Measurements from ENCODE around the gene CD300LF. TPM values are rescaled to one million over a fixed set of nuclear protein-coding genes. Genes with fewer than 3 reads are reported as not detected.

CD300LF gene
- polyA plus RNA-seq, 4 donors = 1.6 to 5.7 (median 2.4) TPM

DNA sequence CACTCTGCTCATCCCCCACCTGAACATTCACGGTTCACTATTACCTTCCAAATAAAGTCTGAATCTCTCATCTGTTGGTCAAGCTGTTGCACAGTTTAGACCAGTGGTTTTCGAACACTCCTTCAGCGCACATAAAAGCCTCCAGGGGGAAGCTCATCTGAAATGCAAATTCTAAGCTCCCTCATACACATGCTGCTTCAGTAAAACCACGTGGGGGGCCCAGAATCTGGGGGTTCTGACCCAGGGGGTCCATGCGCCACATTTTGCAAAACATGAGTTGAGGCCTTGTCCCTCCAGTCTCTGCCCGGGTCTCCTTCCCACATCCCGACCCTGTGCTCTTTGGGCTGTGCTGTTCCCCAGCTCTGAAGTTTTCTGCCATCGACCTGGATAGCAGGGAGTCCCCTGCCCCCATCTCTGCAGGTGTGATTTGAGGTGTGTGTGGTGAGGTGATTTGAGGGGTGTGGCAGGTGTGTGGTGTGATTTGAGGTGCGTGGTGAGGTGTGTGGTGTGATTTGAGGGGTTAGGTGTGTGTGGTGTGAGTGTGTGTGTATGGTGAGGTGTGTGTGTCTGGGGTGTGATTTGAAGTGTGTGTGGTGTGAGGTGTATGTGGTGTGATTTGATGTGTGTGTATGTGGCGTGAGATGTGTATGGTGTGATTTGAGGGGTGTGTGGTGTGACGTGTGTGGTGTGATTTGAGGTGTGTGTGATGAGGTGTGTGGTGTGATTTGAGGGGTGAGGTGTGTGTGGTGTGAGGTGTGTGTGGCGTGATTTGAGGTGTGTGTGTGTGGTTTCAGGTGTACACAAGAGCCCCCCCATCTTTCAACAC, 19.5 kb upstream of the CD300LF start:
- WGBS, 3 donors = 67 to 78% (median 70%) methylated on average over 12 of the region's 12 CpGs
- no peak overlapping the region for H3K4me3 ChIP-seq (ENCODE audit: low read depth in 1 of 3, low read length in 3 of 3)
- FAIRE-seq (no peak), DNase-seq (no peak)
- H3K27ac ChIP-seq (ENCODE audit: low read depth in 1 of 3, low read length in 2 of 3) = no peak overlapping the region
- no peaks in the 10 kb centered on the region for H3K36me3 ChIP-seq (ENCODE audit: control insufficient read depth in 3 of 3, insufficient read depth in 2 of 3, low read depth in 1 of 3, low read length in 3 of 3)
- no peaks in the 10 kb centered on the region for H3K9me3 ChIP-seq (ENCODE audit: control insufficient read depth in 2 of 2, insufficient read depth in 1 of 2, low read depth in 1 of 2, low read length in 1 of 2)
- peaks cover 0 to 7% (median 4%) of the 10 kb centered on the region in 3 donors for H3K4me1 ChIP-seq (ENCODE audit: control insufficient read depth in 3 of 3, insufficient read depth in 2 of 3, low read depth in 1 of 3, low read length in 2 of 3)
- H3K27me3 ChIP-seq (ENCODE audit: control insufficient read depth in 3 of 3, insufficient read depth in 3 of 3, low read length in 3 of 3) = peaks cover 0 to 5% (median 0%) of the 10 kb centered on the region in 3 donors

DNA sequence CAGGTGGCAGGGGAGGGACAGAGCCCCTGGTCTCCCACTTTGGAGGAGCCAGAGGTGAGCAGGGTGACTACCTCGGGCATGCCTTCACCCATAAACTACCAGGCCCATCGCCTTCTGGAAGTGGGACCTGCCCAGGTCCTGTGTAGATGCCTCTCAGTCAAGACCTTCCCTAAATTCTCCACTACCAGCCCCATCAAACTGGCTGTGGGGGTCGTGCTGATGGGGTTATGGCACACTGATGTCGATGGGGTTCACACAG, 18.6 kb upstream of the CD300LF start:
- no peak overlapping the region for H3K4me3 ChIP-seq (ENCODE audit: low read depth in 1 of 3, low read length in 3 of 3)
- H3K27ac ChIP-seq (ENCODE audit: low read depth in 1 of 3, low read length in 2 of 3) = no peak overlapping the region
- H3K27me3 ChIP-seq (ENCODE audit: control insufficient read depth in 3 of 3, insufficient read depth in 3 of 3, low read length in 3 of 3) = peaks cover 0 to 2% (median 0%) of the 10 kb centered on the region in 3 donors
- FAIRE-seq (no peak), DNase-seq (no peak)
- no peaks in the 10 kb centered on the region for H3K9me3 ChIP-seq (ENCODE audit: control insufficient read depth in 2 of 2, insufficient read depth in 1 of 2, low read depth in 1 of 2, low read length in 1 of 2)
- H3K4me1 ChIP-seq (ENCODE audit: control insufficient read depth in 3 of 3, insufficient read depth in 2 of 3, low read depth in 1 of 3, low read length in 2 of 3) = peaks cover 0 to 3% (median 2%) of the 10 kb centered on the region in 3 donors
- WGBS, 3 donors = 59 to 81% (median 60%) methylated on average over 4 of the region's 4 CpGs
- H3K36me3 ChIP-seq (ENCODE audit: control insufficient read depth in 3 of 3, insufficient read depth in 2 of 3, low read depth in 1 of 3, low read length in 3 of 3) = no peaks in the 10 kb centered on the region

DNA sequence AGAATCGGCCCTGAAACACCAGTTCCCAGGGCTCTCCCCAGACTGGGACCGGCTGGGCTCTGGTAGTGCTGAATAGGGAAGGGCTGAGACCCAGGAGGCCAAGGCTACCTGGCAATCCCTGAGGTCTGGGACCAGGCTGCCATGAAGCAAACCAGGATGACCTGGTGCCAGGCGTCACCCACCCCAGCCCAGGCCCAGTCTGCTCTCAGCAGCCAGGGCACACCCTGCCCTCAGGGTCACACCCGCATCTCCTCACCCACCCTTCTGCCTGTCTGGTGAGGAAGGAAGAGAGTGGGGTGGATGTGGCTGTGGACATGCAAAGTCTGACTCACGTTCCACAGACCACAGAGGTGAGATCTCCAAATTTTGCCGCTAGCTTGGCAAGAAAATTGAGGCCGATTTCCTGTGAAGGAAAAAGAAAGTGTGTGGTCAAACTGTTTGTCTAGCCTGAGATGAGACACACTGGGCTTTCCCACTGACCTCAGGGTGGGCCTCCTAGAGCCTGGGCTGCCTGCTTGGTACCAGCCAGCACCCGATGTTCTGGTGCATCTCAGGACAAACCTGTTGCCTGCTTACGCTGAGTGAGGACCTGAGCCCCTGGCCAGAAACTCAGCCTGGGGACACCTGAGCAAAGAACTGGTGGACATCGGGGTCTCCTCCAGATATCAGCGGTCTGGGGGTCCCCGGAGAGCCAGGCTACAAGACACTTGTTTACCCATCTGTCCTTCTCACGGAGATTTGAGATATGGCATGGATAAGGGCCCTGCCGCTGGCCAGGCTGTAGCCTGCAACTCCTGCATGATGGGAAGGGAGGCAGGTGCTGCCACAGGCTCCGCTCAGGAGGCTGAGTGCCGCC, 18.0 kb upstream of the CD300LF start:
- H3K4me1 ChIP-seq (ENCODE audit: control insufficient read depth in 3 of 3, insufficient read depth in 2 of 3, low read depth in 1 of 3, low read length in 2 of 3) = no peaks in the 10 kb centered on the region
- 60 to 74% (median 64%) methylated on average over 16 of the region's 16 CpGs for WGBS, 3 donors
- DNase-seq (no peak), FAIRE-seq (no peak)
- H3K27ac ChIP-seq (ENCODE audit: low read depth in 1 of 3, low read length in 2 of 3) = no peak overlapping the region
- no peaks in the 10 kb centered on the region for H3K9me3 ChIP-seq (ENCODE audit: control insufficient read depth in 2 of 2, insufficient read depth in 1 of 2, low read depth in 1 of 2, low read length in 1 of 2)
- no peaks in the 10 kb centered on the region for H3K27me3 ChIP-seq (ENCODE audit: control insufficient read depth in 3 of 3, insufficient read depth in 3 of 3, low read length in 3 of 3)
- H3K4me3 ChIP-seq (ENCODE audit: low read depth in 1 of 3, low read length in 3 of 3) = no peak overlapping the region
- H3K36me3 ChIP-seq (ENCODE audit: control insufficient read depth in 3 of 3, insufficient read depth in 2 of 3, low read depth in 1 of 3, low read length in 3 of 3) = no peaks in the 10 kb centered on the region

DNA sequence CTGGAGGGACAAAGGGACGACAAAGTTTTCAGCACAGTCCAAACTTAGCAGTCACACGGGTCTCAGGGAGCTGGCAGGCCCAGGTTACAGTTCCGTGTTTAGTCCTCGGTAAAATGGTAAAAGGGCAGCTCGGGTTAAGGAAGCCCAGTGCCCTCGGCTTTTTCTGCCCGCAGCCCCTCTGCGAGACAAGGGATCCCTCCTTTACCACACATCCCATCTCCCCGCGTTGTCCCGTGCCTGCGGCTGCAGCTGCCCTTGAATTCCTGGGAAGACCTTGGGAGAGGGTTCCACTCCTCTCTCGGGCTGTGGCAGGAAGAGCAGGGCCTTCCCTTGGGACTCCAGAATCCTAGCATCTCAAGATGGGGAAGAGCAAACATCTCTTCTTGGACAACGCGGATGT, 17.1 kb upstream of the CD300LF start:
- DNase-seq = no peak
- Histone ChIP-seq H3K27ac (ENCODE audit: low read depth in 1 of 3, low read length in 2 of 3) (no peak overlapping the region), H3K27me3 (ENCODE audit: control insufficient read depth in 3 of 3, insufficient read depth in 3 of 3, low read length in 3 of 3) (no peaks in the 10 kb centered on the region), H3K4me3 (ENCODE audit: low read depth in 1 of 3, low read length in 3 of 3) (no peak overlapping the region), H3K9me3 (ENCODE audit: control insufficient read depth in 2 of 2, insufficient read depth in 1 of 2, low read depth in 1 of 2, low read length in 1 of 2) (no peaks in the 10 kb centered on the region), H3K36me3 (ENCODE audit: control insufficient read depth in 3 of 3, insufficient read depth in 2 of 3, low read depth in 1 of 3, low read length in 3 of 3) (no peaks in the 10 kb centered on the region), H3K4me1 (ENCODE audit: control insufficient read depth in 3 of 3, insufficient read depth in 2 of 3, low read depth in 1 of 3, low read length in 2 of 3) (no peaks in the 10 kb centered on the region)
- FAIRE-seq = no peak
- WGBS, 3 donors = 88 to 92% (median 91%) methylated on average over 15 of the region's 15 CpGs

DNA sequence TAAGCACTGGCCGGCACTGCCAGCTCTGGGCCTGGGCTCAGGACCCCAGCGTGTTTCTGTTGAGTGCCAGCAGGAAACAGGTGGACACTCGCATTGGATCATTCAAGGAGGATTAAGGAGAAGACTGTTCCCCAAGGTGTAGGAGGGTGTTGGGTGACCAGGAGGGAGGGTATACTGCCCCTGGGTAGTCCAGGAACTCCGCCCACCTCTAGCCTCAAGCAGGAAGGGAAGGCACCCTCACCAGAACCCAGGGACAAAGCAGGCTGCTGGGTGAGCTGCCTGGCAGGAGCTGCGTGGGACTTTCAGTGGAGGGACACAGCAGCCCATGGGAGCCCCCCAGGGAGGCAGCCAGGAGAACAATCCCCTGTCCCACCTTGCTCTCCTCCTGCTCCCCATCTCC, 16.6 kb upstream of the CD300LF start:
- H3K9me3 ChIP-seq (ENCODE audit: control insufficient read depth in 2 of 2, insufficient read depth in 1 of 2, low read depth in 1 of 2, low read length in 1 of 2) = no peaks in the 10 kb centered on the region
- no peaks in the 10 kb centered on the region for H3K27me3 ChIP-seq (ENCODE audit: control insufficient read depth in 3 of 3, insufficient read depth in 3 of 3, low read length in 3 of 3)
- 84 to 96% (median 93%) methylated on average over 5 of the region's 5 CpGs for WGBS, 3 donors
- H3K27ac ChIP-seq (ENCODE audit: low read depth in 1 of 3, low read length in 2 of 3) = no peak overlapping the region
- no peaks in the 10 kb centered on the region for H3K36me3 ChIP-seq (ENCODE audit: control insufficient read depth in 3 of 3, insufficient read depth in 2 of 3, low read depth in 1 of 3, low read length in 3 of 3)
- FAIRE-seq (no peak), DNase-seq (no peak)
- H3K4me3 ChIP-seq (ENCODE audit: low read depth in 1 of 3, low read length in 3 of 3) = no peak overlapping the region
- no peaks in the 10 kb centered on the region for H3K4me1 ChIP-seq (ENCODE audit: control insufficient read depth in 3 of 3, insufficient read depth in 2 of 3, low read depth in 1 of 3, low read length in 2 of 3)

DNA sequence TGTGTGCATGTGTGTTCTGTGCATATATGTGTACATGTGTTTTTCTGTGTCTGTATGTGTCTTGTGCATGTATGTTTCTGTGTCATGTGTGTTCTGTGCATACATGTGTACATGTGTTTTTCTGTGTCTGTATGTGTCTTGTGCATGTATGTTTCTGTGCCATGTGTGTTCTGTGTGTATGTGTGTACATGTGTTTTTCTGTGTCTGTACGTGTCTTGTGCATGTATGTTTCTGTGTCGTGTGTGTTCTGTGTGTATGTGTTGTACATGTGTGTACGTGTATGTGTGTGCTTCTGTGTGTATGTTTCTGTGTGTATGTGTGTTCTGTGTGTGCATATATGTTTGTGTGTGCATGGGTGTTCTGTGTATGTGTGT, 16.0 kb upstream of the CD300LF start:
- no peaks in the 10 kb centered on the region for H3K36me3 ChIP-seq (ENCODE audit: control insufficient read depth in 3 of 3, insufficient read depth in 2 of 3, low read depth in 1 of 3, low read length in 3 of 3)
- FAIRE-seq = no peak
- H3K27me3 ChIP-seq (ENCODE audit: control insufficient read depth in 3 of 3, insufficient read depth in 3 of 3, low read length in 3 of 3) = no peaks in the 10 kb centered on the region
- H3K4me1 ChIP-seq (ENCODE audit: control insufficient read depth in 3 of 3, insufficient read depth in 2 of 3, low read depth in 1 of 3, low read length in 2 of 3) = no peaks in the 10 kb centered on the region
- H3K27ac ChIP-seq (ENCODE audit: low read depth in 1 of 3, low read length in 2 of 3) = no peak overlapping the region
- no peaks in the 10 kb centered on the region for H3K9me3 ChIP-seq (ENCODE audit: control insufficient read depth in 2 of 2, insufficient read depth in 1 of 2, low read depth in 1 of 2, low read length in 1 of 2)
- DNase-seq = no peak
- H3K4me3 ChIP-seq (ENCODE audit: low read depth in 1 of 3, low read length in 3 of 3) = no peak overlapping the region
- 94 to 97% (median 95%) methylated on average over 3 of the region's 3 CpGs for WGBS, 3 donors

DNA sequence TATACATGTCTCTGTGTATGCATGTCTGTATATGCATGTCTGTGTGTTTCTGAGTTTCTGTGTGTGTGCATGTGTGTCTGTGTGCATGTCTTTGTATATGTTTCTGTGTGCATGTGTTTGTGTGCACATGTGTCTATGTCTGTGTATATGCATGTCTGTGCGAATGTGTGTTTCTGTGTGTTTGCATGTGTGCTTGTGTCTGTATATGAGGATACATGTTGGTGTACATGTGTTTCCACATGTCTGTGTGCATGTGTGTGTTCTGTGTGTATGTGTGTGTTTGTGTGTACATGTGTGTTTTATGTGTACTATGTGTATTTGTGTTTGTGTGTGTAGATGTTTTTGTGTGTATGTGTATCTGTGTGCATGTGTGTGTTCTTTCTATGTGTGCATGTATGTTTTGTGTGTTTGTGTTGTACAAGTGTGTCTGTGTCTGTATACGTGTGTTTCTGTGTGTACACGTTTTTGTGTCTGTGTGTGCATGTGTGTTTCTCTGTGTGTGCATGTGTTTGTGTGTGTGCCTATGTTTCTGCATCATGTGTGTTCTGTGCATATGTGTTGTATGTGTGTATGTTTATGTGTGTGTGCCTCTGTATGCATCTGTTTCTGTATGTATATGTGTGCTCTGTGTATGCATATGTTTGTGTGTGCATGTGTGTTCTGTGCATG, 15.4 kb upstream of the CD300LF start:
- no peaks in the 10 kb centered on the region for H3K36me3 ChIP-seq (ENCODE audit: control insufficient read depth in 3 of 3, insufficient read depth in 2 of 3, low read depth in 1 of 3, low read length in 3 of 3)
- WGBS, 3 donors = 93 to 96% (median 95%) methylated on average over 3 of the region's 3 CpGs
- DNase-seq (no peak), FAIRE-seq (no peak)
- H3K9me3 ChIP-seq (ENCODE audit: control insufficient read depth in 2 of 2, insufficient read depth in 1 of 2, low read depth in 1 of 2, low read length in 1 of 2) = no peaks in the 10 kb centered on the region
- H3K27me3 ChIP-seq (ENCODE audit: control insufficient read depth in 3 of 3, insufficient read depth in 3 of 3, low read length in 3 of 3) = no peaks in the 10 kb centered on the region
- no peaks in the 10 kb centered on the region for H3K4me1 ChIP-seq (ENCODE audit: control insufficient read depth in 3 of 3, insufficient read depth in 2 of 3, low read depth in 1 of 3, low read length in 2 of 3)
- no peak overlapping the region for H3K27ac ChIP-seq (ENCODE audit: low read depth in 1 of 3, low read length in 2 of 3)
- H3K4me3 ChIP-seq (ENCODE audit: low read depth in 1 of 3, low read length in 3 of 3) = no peak overlapping the region

DNA sequence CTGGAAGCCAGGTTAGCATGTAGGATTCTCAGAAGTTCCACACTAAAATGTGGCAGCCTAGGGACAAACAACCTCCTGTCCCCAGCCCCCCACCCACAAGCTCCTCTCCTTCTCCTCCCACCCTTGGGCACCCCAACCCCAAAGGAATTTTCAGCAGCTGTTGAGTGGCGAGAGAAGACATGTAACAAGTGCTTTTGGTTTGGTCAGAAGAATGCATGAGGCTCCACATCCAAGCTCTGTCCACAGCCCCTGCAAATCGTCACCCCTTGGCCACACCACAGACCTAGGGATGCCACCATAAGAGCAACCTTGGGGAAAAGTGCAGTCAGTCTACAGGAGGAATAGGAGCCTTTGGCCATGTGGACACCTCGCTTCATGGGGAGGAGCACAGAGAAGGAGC, 12.4 kb upstream of the CD300LF start:
- Histone ChIP-seq H3K27me3 (ENCODE audit: control insufficient read depth in 3 of 3, insufficient read depth in 3 of 3, low read length in 3 of 3) (no peaks in the 10 kb centered on the region), H3K4me3 (ENCODE audit: low read depth in 1 of 3, low read length in 3 of 3) (no peak overlapping the region), H3K36me3 (ENCODE audit: control insufficient read depth in 3 of 3, insufficient read depth in 2 of 3, low read depth in 1 of 3, low read length in 3 of 3) (no peaks in the 10 kb centered on the region), H3K4me1 (ENCODE audit: control insufficient read depth in 3 of 3, insufficient read depth in 2 of 3, low read depth in 1 of 3, low read length in 2 of 3) (no peaks in the 10 kb centered on the region), H3K9me3 (ENCODE audit: control insufficient read depth in 2 of 2, insufficient read depth in 1 of 2, low read depth in 1 of 2, low read length in 1 of 2) (no peaks in the 10 kb centered on the region), H3K27ac (ENCODE audit: low read depth in 1 of 3, low read length in 2 of 3) (no peak overlapping the region)
- DNase-seq = no peak
- WGBS, 3 donors = 87 to 91% (median 91%) methylated on average over 3 of the region's 3 CpGs
- FAIRE-seq = no peak
